ENCODE results near the gene MYG1.

GRCh38 chr12:53298164-53298563, 1.3 kb upstream of the MYG1 start:
- TF ChIP-seq POLR2A (IDR thresholded peaks at IDR 0.05; ENCODE audit: low read length) (no peak), GATA1 (IDR thresholded peaks at IDR 0.05; ENCODE audit: low read depth, low read length) (no peak)
